Mononuclear cell (primary cell): ENCODE data around the gene ZNF691. TPM values are rescaled to one million over a fixed set of nuclear protein-coding genes. Genes with fewer than 3 reads are reported as not detected.

ENCODE experiments used
- H3K27me3 ChIP-seq: 2 replicates; pipeline ENCODE4 v1.6.0; 2011; ENCODE audit warnings: low read length, control low read depth; ENCODE audit not compliant: insufficient read depth
- H3K4me1 ChIP-seq: 2 replicates; pipeline ENCODE4 v1.5.1; 2011; ENCODE audit warnings: mild to moderate bottlenecking, low read length, control low read depth; ENCODE audit not compliant: insufficient read depth
- H3K4me3 ChIP-seq: 2 replicates; pipeline ENCODE4 v1.5.1; 2011; ENCODE audit warnings: mild to moderate bottlenecking, low read length, moderate library complexity
- H3K9me3 ChIP-seq: 2 replicates; pipeline ENCODE4 v1.5.1; 2011; ENCODE audit warnings: low read depth, mild to moderate bottlenecking, control low read depth, low read length
- total RNA-seq: library from RNA; depleted of rRNA; stranded (reverse); fragments of >200 nt; gene quantifications from one replicate; pipeline ENCODE4 v1.2.3, GENCODE V29; 2012

Gene ZNF691
- total RNA-seq, 1 donor, result 1.6 TPM

DNA sequence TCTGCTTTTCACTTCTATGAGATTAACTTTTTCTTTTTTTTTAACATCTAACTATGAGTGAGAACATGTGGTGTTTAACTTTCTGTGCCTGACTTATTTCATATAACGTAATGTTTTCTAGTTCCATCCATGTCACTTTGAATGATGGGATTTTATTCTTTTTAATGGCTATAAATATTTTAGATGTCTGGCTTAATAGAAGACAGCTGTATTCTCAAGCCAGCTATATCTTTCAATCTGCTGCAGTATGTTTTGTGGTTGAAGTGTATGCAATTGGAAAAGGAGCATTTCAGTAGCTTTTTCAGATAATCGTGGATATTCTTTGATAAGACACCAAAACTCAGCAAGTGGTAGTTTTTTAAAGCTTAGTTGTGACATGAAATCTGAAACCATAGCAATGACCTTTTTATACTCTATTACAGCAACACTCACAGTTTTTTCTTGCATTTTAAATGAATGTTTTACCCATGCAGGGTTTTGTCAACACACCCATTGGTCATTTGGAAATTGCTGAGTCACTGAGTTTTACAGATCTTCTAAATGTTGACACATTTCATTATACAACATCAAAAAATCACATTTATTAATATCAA is 23.5 kb upstream of the ZNF691 start:
- Histone ChIP-seq H3K4me3 (no peak overlapping the region), H3K27me3 (no peaks in the 10 kb centered on the region), H3K4me1 (peaks cover 2% of the 10 kb centered on the region), H3K9me3 (no peaks in the 10 kb centered on the region)

DNA sequence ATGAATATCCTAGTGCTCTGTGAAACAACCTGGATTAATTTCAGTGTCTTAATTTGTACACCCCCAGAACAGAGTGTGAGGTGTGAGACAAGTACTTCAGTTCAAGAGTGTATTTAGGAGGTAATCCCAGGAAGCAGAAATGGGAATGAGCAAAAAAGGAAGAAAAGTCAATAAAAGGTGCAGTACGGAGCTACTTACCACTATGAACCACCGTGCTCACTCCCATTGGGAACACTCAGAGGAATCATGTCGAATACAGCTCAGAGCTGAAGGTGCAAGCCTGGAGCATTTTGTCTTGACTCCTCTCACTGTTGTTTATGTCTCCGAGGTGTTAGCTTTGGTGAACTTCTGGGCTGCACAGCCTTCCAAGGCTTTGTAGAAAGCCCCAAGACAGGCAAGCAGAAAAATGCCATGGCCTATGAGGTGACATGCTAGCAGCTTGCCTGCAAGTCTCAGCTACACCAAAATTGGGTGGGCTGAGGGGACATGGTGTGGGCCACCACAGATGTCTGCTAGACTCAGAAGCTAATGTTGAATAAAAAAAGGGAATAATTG is 21.9 kb upstream of the ZNF691 start:
- Histone ChIP-seq H3K4me1 (no peaks in the 10 kb centered on the region), H3K9me3 (no peaks in the 10 kb centered on the region), H3K27me3 (no peaks in the 10 kb centered on the region), H3K4me3 (no peak overlapping the region)

DNA sequence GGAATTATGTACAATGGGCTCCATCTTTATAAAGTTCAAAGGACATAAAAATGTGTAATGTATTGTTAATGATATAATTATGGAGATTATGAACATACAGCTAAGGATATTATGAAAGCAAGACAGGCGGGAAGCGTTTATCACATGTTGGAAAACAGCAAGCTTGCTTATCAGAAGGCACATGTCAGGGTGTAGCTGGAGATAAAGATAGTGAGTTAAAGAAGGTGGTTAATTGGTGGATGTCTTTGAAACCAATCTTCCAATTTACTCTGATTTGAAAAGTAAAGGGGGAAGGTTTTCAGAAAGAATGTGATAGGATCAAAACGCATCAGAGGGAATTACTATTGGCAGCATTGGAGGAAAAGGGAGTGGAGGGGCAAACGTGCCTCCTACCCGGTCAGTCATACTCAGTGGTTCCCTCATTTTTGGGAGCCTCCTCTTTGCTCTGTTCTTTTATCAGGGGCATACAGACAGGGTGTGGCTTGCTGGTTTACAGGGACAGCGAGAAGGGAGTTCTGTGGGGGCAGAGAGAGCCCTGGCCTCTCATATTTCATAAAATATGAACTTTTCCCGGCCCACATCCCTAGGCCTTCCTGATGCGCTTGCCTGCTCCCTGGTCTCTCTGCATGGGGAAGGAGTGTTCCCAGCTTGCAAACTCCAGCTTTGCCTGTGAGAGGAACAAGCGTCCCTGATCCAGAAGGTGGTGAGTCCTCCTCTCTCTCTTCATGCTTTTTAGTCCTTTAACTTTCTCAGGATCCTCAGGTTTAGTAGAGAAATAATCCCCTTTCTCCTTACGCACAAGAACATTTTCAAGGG is 21.2 kb upstream of the ZNF691 start:
- H3K4me3 ChIP-seq, result no peak overlapping the region
- no peaks in the 10 kb centered on the region for H3K4me1 ChIP-seq
- H3K9me3 ChIP-seq, result no peaks in the 10 kb centered on the region
- H3K27me3 ChIP-seq, result no peaks in the 10 kb centered on the region

DNA sequence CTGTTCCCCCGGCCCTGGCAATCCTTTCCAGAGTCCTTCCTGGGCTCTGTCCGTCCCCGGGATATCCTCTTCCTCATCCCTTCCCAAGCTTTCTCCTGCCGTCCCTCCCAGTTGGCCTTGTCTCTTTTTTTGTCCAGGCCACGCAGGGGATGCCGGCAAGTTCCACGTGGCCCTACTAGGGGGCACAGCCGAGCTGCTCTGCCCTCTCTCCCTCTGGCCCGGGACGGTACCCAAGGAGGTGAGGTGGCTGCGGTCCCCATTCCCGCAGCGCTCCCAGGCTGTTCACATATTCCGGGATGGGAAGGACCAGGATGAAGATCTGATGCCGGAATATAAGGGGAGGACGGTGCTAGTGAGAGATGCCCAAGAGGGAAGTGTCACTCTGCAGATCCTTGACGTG is 15.8 kb upstream of the ZNF691 start:
- H3K4me3 ChIP-seq, result no peak overlapping the region
- H3K4me1 ChIP-seq, result peaks cover 8% of the 10 kb centered on the region
- H3K27me3 ChIP-seq, result no peaks in the 10 kb centered on the region
- no peaks in the 10 kb centered on the region for H3K9me3 ChIP-seq

DNA sequence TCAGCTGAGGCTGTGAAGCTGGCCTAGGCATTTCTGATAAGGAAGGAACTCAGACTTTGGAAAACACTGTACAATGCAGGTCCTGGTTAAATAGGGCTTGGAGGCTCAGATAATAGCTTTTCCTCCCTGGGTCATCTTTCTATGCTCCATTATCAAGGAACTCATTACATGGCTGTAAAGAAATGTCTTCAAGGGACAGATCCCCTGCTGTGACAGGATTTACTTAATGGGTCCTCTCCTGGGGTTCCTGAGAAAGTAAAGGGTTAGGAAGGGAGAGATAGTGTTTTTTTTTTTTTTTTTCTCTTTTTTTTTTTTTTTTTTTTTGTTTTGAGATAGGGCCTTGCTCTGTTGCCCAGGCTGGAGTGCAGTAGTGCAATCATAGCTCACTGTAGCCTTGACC is 15.1 kb upstream of the ZNF691 start:
- Histone ChIP-seq H3K4me1 (peaks cover 8% of the 10 kb centered on the region), H3K27me3 (no peaks in the 10 kb centered on the region), H3K9me3 (no peaks in the 10 kb centered on the region), H3K4me3 (no peak overlapping the region)

DNA sequence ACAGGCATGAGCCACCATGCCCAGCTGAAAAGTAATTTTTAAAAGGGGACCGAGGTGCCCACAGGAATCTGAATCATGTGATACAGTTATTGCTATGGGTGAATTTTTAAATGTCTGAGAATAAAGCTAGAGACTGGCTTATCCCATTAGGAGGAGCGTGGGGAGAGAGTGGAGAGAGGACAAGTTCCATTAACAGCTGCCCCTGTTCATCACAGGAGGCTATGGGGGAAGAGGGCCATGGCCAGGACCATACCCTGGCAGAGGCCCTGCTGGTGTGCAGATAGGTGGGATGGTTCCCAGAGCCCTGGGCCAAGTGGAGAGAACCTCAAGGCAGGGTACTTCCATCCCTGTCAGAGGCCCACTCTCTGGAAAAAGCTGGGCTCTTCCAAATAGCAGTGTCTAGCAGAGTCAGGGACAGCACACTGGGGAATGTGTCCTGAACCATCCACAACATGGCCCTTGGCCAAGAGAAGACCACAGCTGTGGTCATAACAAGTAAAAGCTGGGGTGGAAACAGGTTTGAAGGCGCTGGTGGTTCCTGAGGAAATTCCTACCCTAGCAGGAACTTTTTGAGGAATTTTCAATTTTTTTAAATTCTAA is 13.7 kb upstream of the ZNF691 start:
- Histone ChIP-seq H3K27me3 (no peaks in the 10 kb centered on the region), H3K4me3 (no peak overlapping the region), H3K9me3 (no peaks in the 10 kb centered on the region), H3K4me1 (peaks cover 10% of the 10 kb centered on the region)

DNA sequence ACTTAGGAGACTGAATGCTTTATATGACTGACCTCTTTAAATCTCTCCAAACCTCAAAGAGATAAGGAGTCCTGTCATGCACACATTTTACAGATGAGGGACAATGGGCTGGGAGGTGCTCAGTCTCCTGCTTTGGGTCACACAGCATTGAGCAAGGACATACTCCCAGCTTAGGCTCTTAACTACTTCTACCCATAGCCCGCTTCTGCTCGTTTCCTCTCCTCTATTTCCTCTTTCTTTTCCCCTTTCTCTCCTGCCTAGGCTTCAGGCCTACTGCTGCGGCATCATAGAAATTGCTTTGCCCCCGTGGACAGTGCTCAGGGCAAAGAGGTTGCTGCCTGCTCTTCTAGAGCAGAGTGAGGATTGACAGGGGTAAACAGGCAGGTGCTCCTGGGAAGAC is 12.4 kb upstream of the ZNF691 start:
- Histone ChIP-seq H3K27me3 (no peaks in the 10 kb centered on the region), H3K9me3 (no peaks in the 10 kb centered on the region), H3K4me1 (peaks cover 22% of the 10 kb centered on the region), H3K4me3 (no peak overlapping the region)

DNA sequence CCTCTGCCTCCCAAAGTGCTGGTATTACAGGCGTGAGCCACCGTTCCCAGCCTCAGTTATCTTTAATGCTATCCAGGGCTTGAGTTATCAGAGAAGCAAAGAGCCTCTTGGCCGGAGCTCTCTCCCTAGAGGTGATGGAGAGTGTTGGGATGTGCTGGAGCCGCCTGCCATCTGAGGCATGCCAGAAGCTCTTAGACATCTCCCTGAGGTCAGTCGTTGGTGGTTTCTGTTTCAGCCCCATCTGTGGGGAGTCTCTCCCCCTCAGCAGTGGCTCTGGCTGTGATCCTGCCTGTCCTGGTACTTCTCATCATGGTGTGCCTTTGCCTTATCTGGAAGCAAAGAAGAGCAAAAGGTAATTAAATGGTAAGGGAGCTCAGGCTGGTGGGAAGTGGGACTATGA is 11.6 kb upstream of the ZNF691 start:
- Histone ChIP-seq H3K4me3 (no peak overlapping the region), H3K4me1 (peaks cover 22% of the 10 kb centered on the region), H3K9me3 (no peaks in the 10 kb centered on the region), H3K27me3 (no peaks in the 10 kb centered on the region)

DNA sequence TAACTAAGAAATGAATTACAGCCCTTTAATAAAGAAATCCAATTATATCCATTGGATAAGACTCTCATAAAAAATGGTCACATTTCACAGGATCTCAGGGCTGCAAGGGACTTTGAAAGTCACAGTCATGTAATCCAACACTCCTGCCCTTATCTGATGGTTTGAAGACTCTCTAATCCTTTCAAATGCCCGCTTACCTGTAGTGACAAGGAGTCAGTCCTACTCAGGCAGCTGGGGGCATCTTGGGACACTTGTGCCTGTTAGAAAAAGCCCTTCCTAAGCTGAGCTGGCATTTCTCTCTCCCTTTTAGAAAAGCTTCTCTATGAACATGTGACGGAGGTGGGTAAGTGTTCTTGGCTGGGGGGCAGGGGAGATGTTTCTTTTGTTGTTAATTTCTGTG is 11.0 kb upstream of the ZNF691 start:
- peaks cover 22% of the 10 kb centered on the region for H3K4me1 ChIP-seq
- no peak overlapping the region for H3K4me3 ChIP-seq
- no peaks in the 10 kb centered on the region for H3K9me3 ChIP-seq

DNA sequence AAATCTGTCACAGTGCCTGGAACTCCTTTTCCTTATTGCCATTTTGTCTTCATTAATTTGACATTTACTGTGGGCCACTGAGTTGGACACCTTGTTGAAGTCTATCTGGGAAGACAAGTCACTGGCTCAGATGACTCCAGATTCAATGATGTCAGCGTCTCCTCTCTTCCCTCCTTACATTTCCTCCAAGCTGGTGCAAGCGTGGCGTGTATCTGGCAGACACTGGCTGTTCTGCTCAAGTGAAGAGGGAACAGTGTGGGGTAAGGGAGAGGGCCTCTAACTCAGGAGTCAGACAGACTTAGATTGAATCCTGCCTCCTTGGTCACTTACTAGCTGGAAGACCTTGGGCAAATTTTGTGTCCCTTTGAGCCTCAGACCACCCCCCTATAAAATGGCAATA is 8.7 kb upstream of the ZNF691 start:
- Histone ChIP-seq H3K9me3 (no peaks in the 10 kb centered on the region), H3K27me3 (no peaks in the 10 kb centered on the region), H3K4me3 (no peak overlapping the region), H3K4me1 (peaks cover 22% of the 10 kb centered on the region)

More for the DNA sequence above, 11.0 kb upstream of the ZNF691 start:
- no peaks in the 10 kb centered on the region for H3K27me3 ChIP-seq

DNA sequence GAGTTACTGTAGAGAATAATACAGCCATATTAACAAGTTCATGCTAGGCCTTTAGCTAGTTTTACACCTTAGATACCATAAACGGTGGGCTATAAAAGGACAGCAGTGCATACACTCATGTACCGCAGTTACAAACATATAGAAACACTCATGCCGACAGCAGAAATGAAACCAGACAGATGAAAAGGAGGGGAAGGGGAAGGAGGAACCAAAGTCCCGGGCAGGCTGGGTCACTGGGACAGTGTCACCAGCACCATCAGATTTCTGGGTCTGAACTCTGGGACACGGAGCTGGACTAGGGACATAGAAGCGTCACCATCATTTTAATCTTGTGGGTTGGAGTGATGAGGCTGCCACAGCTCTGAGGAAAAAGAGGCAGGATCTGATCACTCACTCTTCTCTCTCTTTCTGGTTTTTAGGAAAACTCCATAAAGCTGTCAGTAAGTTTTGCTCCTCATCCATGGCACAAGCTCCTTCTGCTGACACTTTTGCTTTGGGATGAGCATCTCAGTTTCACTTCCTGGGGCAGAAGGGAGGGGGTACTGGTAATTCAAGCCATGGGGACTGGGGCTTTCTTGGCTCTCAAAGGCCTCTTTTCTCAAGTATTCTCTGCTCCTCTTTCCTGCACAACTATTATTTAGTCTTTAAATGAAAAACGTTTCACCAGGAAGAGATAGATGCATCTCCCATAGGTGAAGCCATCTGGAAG is 7.8 kb upstream of the ZNF691 start:
- H3K27me3 ChIP-seq, result no peaks in the 10 kb centered on the region
- H3K9me3 ChIP-seq, result no peaks in the 10 kb centered on the region
- H3K4me1 ChIP-seq, result peaks cover 21% of the 10 kb centered on the region
- no peak overlapping the region for H3K4me3 ChIP-seq

DNA sequence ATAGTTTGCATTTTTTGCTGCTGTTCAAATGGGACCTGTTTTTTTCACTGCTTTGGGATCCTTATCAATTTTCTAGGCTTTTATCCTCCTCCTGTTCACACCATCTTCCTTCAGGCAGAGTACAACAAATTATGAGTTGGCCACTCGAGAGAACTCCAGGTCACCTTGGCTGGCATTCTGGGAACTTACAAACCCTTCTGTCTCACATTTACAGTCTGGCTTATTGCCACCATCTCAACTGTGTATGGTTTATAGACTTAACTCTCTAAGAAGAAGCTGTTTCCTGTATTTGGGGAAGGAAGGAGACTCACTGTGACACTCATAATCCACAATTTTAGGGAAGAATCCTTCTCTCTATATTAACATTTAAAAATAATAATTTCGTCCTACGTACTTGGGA is 5.4 kb upstream of the ZNF691 start:
- H3K27me3 ChIP-seq, result no peaks in the 10 kb centered on the region
- no peaks in the 10 kb centered on the region for H3K9me3 ChIP-seq
- peaks cover 20% of the 10 kb centered on the region for H3K4me1 ChIP-seq
- no peak overlapping the region for H3K4me3 ChIP-seq

DNA sequence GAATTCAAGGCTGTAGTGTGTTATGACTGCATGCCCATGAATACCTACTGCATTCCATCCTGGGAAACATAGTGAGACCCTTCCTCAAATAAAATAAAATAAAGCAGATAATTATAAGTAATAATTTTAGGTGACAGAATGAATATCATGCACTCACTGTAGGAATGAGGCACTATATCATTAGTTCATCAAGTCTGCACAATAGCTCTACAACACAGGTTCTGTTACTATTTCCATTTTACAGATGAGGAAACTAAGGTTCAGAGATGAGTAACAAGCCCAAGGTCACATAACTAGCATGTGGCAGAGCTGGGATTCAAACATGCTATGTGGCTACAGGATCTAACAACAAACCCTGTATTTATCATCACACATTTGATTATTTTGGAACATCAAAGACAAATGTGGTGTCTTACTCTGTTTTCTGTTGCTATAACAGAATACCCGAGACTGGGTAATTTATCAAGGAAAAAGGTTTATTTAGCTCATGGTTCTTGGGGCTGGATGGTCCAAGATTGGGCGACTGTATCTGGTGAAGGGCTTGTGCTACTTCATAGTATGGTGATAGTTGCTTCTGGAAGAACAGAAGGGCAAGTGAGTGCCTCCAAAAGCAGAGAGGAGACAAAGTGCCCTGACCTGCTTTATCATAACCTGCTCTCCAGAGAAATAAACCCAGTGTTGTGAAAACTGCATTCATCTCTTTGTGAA is 4.8 kb upstream of the ZNF691 start:
- H3K27me3 ChIP-seq, result no peaks in the 10 kb centered on the region

DNA sequence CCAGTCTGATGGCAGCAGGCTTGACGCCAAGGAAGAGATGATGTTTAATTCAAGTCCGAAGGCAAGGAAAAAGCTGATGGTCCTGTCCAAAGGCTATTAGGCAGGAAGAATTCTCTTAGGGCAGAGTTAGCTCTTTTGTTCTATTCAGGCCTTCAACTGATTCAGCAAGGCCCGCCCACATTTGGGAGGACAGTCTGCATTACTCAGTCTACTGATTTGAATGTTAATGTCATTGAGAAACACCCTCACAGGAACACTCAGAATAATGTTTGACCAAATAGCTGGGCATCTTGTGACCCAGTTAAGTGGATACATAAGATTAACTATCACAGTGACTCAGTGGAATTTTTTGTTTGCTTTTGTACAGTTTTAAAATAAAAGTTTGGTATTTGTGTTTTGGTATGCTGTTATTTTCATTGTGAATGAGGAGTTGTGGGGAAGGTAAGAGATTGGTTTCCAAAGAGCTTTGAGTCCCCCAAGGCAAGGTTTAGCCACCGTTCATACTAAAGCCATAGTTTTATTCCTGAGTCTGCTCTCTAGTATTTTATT is 1.7 kb upstream of the ZNF691 start:
- H3K4me3 ChIP-seq, result no peak overlapping the region
- no peaks in the 10 kb centered on the region for H3K9me3 ChIP-seq
- no peaks in the 10 kb centered on the region for H3K27me3 ChIP-seq
- peaks cover 23% of the 10 kb centered on the region for H3K4me1 ChIP-seq

More for the DNA sequence above, 4.8 kb upstream of the ZNF691 start:
- no peaks in the 10 kb centered on the region for H3K9me3 ChIP-seq
- H3K4me1 ChIP-seq, result peaks cover 20% of the 10 kb centered on the region
- no peak overlapping the region for H3K4me3 ChIP-seq
